ENCODE results near the gene GLG1.

DNA sequence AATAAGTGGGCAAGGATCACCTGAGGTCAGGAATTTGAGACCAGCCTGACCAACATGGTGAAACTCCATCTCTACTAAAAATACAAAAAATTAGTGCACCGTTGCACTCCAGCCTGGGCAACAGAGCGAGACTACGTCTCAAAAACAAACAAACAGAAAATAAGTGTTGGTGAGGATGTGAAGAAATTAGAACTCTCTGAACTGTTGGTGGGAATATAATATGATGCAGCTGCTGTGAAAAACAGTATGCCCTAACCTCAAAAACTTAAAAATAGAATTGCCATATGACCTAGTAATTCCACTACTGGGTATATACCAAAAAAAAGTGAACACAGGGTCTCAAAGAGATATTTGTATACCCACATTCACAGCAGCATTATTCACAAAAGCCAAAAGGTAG, 26.1 kb downstream of the GLG1 start:
- TF ChIP-seq, protein P1, sequence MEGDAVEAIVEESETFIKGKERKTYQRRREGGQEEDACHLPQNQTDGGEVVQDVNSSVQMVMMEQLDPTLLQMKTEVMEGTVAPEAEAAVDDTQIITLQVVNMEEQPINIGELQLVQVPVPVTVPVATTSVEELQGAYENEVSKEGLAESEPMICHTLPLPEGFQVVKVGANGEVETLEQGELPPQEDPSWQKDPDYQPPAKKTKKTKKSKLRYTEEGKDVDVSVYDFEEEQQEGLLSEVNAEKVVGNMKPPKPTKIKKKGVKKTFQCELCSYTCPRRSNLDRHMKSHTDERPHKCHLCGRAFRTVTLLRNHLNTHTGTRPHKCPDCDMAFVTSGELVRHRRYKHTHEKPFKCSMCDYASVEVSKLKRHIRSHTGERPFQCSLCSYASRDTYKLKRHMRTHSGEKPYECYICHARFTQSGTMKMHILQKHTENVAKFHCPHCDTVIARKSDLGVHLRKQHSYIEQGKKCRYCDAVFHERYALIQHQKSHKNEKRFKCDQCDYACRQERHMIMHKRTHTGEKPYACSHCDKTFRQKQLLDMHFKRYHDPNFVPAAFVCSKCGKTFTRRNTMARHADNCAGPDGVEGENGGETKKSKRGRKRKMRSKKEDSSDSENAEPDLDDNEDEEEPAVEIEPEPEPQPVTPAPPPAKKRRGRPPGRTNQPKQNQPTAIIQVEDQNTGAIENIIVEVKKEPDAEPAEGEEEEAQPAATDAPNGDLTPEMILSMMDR (IDR thresholded peaks at IDR 0.05; ENCODE audit: low read depth, low read length, poor library complexity, severe bottlenecking): no peak
- TF ChIP-seq EZH2phosphoT487 (IDR thresholded peaks at IDR 0.05; ENCODE audit: borderline replicate concordance, low read length): no peak

Measured in DOHH2 (cell line).